ENCODE data around the gene RASGRP3. TPM values are rescaled to one million over a fixed set of nuclear protein-coding genes. Genes with fewer than 3 reads are reported as not detected.
A peak's percentile ranks its signal among the peaks of the same experiment; 100 is the strongest.

RASGRP3 gene
- total and polyA plus RNA-seq, 10 donors: 13.2 to 68.1 (median 44.5) TPM

- H3K9me3 ChIP-seq: no peaks in the 10 kb centered on the region
- DNase-seq: no peak
- H3K36me3 ChIP-seq: no peaks in the 10 kb centered on the region
- H3K27me3 ChIP-seq (replicated peaks in 1 of 7): no peaks in the 10 kb centered on the region
- no peak overlapping the region for H3K4me3 ChIP-seq
- 50 to 80% (median 63%) methylated on average over 5 of the region's 5 CpGs for WGBS, 5 donors
- intact Hi-C loops (cut with DNase I; ENCODE audit: low total_unique reads): no loop called here
- no peak for TF ChIP-seq CTCF (IDR thresholded peaks at IDR 0.05 in 8 of 11, conservative IDR thresholded peaks at IDR 0.05 in 3 of 11)
- TF ChIP-seq POLR2A (IDR thresholded peaks at IDR 0.05): no peak
- no peak for TF ChIP-seq POLR2AphosphoS5 (IDR thresholded peaks at IDR 0.05)
- peak overlapping the region in 5 of 8 donors; percentile 15 to 74 (median 63) for H3K27ac ChIP-seq
- H3K4me1 ChIP-seq: peaks cover 8 to 90% (median 53%) of the 10 kb centered on the region in 6 donors
Measured at GRCh38 chr2:33498291-33498956, 22.0 kb downstream of the RASGRP3 start.

DNA sequence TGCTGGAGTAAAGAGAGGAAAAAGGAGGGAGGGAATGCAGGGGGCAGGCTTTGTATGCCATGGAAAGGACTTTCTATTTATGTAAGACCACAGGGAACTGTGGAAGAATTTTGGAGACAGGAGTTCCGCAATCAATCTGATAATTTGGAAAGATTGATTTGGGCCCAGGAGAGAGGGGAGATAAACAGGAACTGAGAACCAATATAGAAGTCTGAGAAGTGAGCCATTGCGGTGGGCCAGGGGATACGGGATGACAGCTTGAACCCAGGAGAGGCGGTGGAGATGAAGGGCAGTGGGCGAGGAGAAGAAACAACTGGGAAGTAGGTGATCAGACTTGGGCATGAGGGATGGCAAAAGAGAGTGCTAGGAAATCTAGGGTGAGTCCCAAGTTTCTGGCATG lies 23.7 kb downstream of the RASGRP3 start:
- intact Hi-C loops (cut with DNase I; ENCODE audit: low total_unique reads): no loop called here
- Histone ChIP-seq H3K4me1 (peaks cover 0 to 77% (median 41%) of the 10 kb centered on the region in 6 donors), H3K4me3 (no peak overlapping the region), H3K36me3 (no peaks in the 10 kb centered on the region), H3K9me3 (no peaks in the 10 kb centered on the region), H3K27me3 (replicated peaks in 1 of 7) (no peaks in the 10 kb centered on the region), H3K27ac (peak overlapping the region in 2 of 8 donors; percentile 69 to 74)
- WGBS, 5 donors: 75 to 83% (median 82%) methylated on average over 5 of the region's 5 CpGs
- DNase-seq: no peak
- no peak for TF ChIP-seq POLR2AphosphoS5 (IDR thresholded peaks at IDR 0.05)
- TF ChIP-seq POLR2A (IDR thresholded peaks at IDR 0.05): no peak
- no peak for TF ChIP-seq CTCF (IDR thresholded peaks at IDR 0.05 in 8 of 11, conservative IDR thresholded peaks at IDR 0.05 in 3 of 11)

DNA sequence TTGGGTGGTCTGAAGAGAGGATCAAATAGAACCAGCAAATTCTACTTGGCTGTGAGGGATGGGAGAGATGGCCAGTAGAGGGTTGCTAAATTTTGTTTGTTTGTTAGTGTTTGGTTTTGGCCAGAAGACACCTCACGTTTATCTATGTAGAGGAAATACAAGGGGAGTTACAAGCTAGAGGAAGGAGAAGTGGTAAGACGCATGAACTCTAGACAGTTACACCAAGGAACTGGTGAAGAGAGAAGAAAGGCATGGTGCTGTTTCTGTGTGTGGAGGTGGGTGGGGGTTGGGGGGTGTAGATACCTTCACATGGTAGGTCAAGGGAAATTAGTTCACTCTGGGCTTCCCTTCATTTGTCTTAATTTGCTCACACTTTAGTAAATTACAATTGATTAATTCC lies 25.6 kb downstream of the RASGRP3 start:
- Histone ChIP-seq H3K27ac (peak overlapping the region in 4 of 8 donors; percentile 22 to 64 (median 33)), H3K9me3 (no peaks in the 10 kb centered on the region), H3K4me3 (no peak overlapping the region), H3K36me3 (no peaks in the 10 kb centered on the region), H3K4me1 (peaks cover 0 to 58% (median 27%) of the 10 kb centered on the region in 6 donors), H3K27me3 (replicated peaks in 1 of 7) (no peaks in the 10 kb centered on the region)
- DNase-seq: no peak
- TF ChIP-seq POLR2AphosphoS5 (IDR thresholded peaks at IDR 0.05): no peak
- no peak for TF ChIP-seq POLR2A (IDR thresholded peaks at IDR 0.05)
- no peak for TF ChIP-seq CTCF (IDR thresholded peaks at IDR 0.05 in 8 of 11, conservative IDR thresholded peaks at IDR 0.05 in 3 of 11)
- intact Hi-C loops (cut with DNase I; ENCODE audit: low total_unique reads): no loop called here
- 26 to 41% (median 35%) methylated on average over 2 of the region's 2 CpGs for WGBS, 5 donors

- peak overlapping the region in 1 of 8 donors; percentile 64 for H3K27ac ChIP-seq
- no peak overlapping the region for H3K4me3 ChIP-seq
- DNase-seq: no peak
- no peaks in the 10 kb centered on the region for H3K9me3 ChIP-seq
- no peaks in the 10 kb centered on the region for H3K36me3 ChIP-seq
- no peaks in the 10 kb centered on the region for H3K27me3 ChIP-seq (replicated peaks in 1 of 7)
- 16 to 51% (median 30%) methylated on average over 1 of the region's 1 CpG for WGBS, 5 donors
- peaks cover 0 to 48% (median 18%) of the 10 kb centered on the region in 6 donors for H3K4me1 ChIP-seq
- intact Hi-C loops (cut with DNase I; ENCODE audit: low total_unique reads): no loop called here
- TF ChIP-seq POLR2A (IDR thresholded peaks at IDR 0.05): no peak
- TF ChIP-seq CTCF (IDR thresholded peaks at IDR 0.05 in 8 of 11, conservative IDR thresholded peaks at IDR 0.05 in 3 of 11): no peak
- no peak for TF ChIP-seq POLR2AphosphoS5 (IDR thresholded peaks at IDR 0.05)
Measured at GRCh38 chr2:33503002-33503401, 26.6 kb downstream of the RASGRP3 start.
